ENCODE results near the gene CHCHD3. TPM values are rescaled to one million over a fixed set of nuclear protein-coding genes. Genes with fewer than 3 reads are reported as not detected.

The CHCHD3 gene
- total and polyA plus RNA-seq, 2 of the 4 experiments (the other 2 are of a cell fraction): 56.9 to 141 TPM

- no peak overlapping the region for H3K4me2 ChIP-seq (ENCODE audit: low read depth, low read length)
- H3K4me3 ChIP-seq (ENCODE audit: insufficient read depth, low read depth, low read length): no peak overlapping the region
- intact Hi-C loops (cut with micrococcal nuclease) (no loop called here), in situ Hi-C loops (cut with MboI; ENCODE audit: low sequenced_read_pairs) (no loop called here), dilution Hi-C loops (cut with HindIII; ENCODE audit: low sequenced_read_pairs, unreplicated experiment) (no loop called here)
- ChIA-PET POLR2A (ENCODE audit: unreplicated experiment) (no interaction called here), CTCF (no interaction called here)
- H3K56ac ChIP-seq (ENCODE audit: extremely low read depth, insufficient read depth, low read length): no peak overlapping the region
- no peaks in the 10 kb centered on the region for H3K9me3 ChIP-seq (ENCODE audit: control insufficient read depth, insufficient read depth, low read length)
- no peak overlapping the region for H3K27ac ChIP-seq (ENCODE audit: insufficient read depth, low read length)
- H3K14ac ChIP-seq (replicated peaks; ENCODE audit: low read depth, low read length): no peak overlapping the region
- no peak for ATAC-seq (ENCODE audit: low read depth)
- no peak overlapping the region for H4K8ac ChIP-seq (ENCODE audit: low read depth in 2 of 2, low read length in 2 of 2)
- no peak overlapping the region for H3K4ac ChIP-seq (ENCODE audit: low read depth, low read length)
- whole genome bisulfite sequencing, 2 experiments (ENCODE audit: extremely low coverage in 2 of 2, insufficient read length in 1 of 2): no CpG with 5 or more reads among the region's 3 CpGs
- BruUV-seq (replicated peaks): no TSS peak
- H3K4me1 ChIP-seq (ENCODE audit: control insufficient read depth, insufficient read depth, low read length): no peaks in the 10 kb centered on the region
- H2BK120ac ChIP-seq (ENCODE audit: low read depth, low read length): no peak overlapping the region
- H2AFZ ChIP-seq (replicated peaks; ENCODE audit: low read length, poor library complexity): no peak overlapping the region
- no peak overlapping the region for H2AK5ac ChIP-seq (ENCODE audit: low read depth, low read length)
- H4K91ac ChIP-seq (ENCODE audit: insufficient read depth, low read depth, low read length): no peak overlapping the region
- no peak overlapping the region for H2BK20ac ChIP-seq (ENCODE audit: low read depth, low read length)
- peaks cover 0 to 5% of the 10 kb centered on the region in 2 experiments; a peak in 1 of 4 replicates for H3K79me1 ChIP-seq (ENCODE audit: low read depth in 1 of 2, low read length in 2 of 2)
- H4K20me1 ChIP-seq (ENCODE audit: insufficient read depth, low read length): no peaks in the 10 kb centered on the region
- no peak overlapping the region for H3K9ac ChIP-seq (ENCODE audit: low read depth, low read length)
- no peak overlapping the region for H3K18ac ChIP-seq (ENCODE audit: low read depth, low read length)
- no peak overlapping the region for H3K23ac ChIP-seq (ENCODE audit: low read depth, low read length)
- no peak overlapping the region for H4K5ac ChIP-seq (ENCODE audit: low read depth, low read length)
- no peak overlapping the region for H2BK15ac ChIP-seq (ENCODE audit: low read depth, low read length)
- H2BK5ac ChIP-seq (ENCODE audit: low read depth, low read length, poor library complexity, severe bottlenecking): no peak overlapping the region
- H3K36me3 ChIP-seq (ENCODE audit: control insufficient read depth, insufficient read depth, low read length): 0 out of 2 replicates have a peak, but pooled peaks cover 1% of the 10 kb centered on the region
- H2AK9ac ChIP-seq (replicated peaks; ENCODE audit: low read depth, low read length, poor library complexity): no peak overlapping the region
- DNase-seq: no peak
- no peaks in the 10 kb centered on the region for H3K9me1 ChIP-seq (ENCODE audit: insufficient read depth, low read length)
- TF ChIP-seq RFX5 (IDR thresholded peaks at IDR 0.05; ENCODE audit: low read depth, low read length) (no peak), CHD1 (IDR thresholded peaks at IDR 0.05; ENCODE audit: low read depth, low read length) (no peak), CEBPB (IDR thresholded peaks at IDR 0.05; ENCODE audit: low read depth, low read length) (no peak), MXI1 (IDR thresholded peaks at IDR 0.05; ENCODE audit: borderline replicate concordance, low read depth, low read length) (no peak), MAFK (IDR thresholded peaks at IDR 0.05; ENCODE audit: low read depth, low read length) (no peak), USF2 (IDR thresholded peaks at IDR 0.05; ENCODE audit: low read depth, low read length) (no peak), SMC3 (IDR thresholded peaks at IDR 0.05; ENCODE audit: low read depth, low read length) (no peak), RAD21 (IDR thresholded peaks at IDR 0.05; ENCODE audit: low read length) (no peak), MAZ (IDR thresholded peaks at IDR 0.05; ENCODE audit: borderline replicate concordance, low read depth, low read length) (no peak), RCOR1 (IDR thresholded peaks at IDR 0.05; ENCODE audit: insufficient replicate concordance, low read length) (no peak), POLR2A (IDR thresholded peaks at IDR 0.05; ENCODE audit: low read depth, low read length) (no peak), BHLHE40 (IDR thresholded peaks at IDR 0.05; ENCODE audit: low read depth, low read length) (no peak), NFE2L2 (IDR thresholded peaks at IDR 0.05; ENCODE audit: low read depth, low read length) (no peak), ELK1 (IDR thresholded peaks at IDR 0.05; ENCODE audit: borderline replicate concordance, low read depth, low read length) (no peak), CTCF (conservative IDR thresholded peaks at IDR 0.05; ENCODE audit: low read depth, low read length) (no peak), FOS (IDR thresholded peaks at IDR 0.05; ENCODE audit: low read depth, low read length) (no peak)
- no peaks in the 10 kb centered on the region for H3K27me3 ChIP-seq (ENCODE audit: control insufficient read depth, insufficient read depth, low read length)
These were observed 244.4 kb downstream of the CHCHD3 start for GRCh38 chr7:132837529-132837928.
